Small intestine (tissue), 7 donors: Measurements from ENCODE around the gene RUSC2. TPM values are rescaled to one million over a fixed set of nuclear protein-coding genes. Genes with fewer than 3 reads are reported as not detected.
"Not testable (repeated sequence)": the region's sequence is repeated elsewhere in the genome, so short reads cannot be mapped to it uniquely, and the experiment has no call there.

Experiments
- DNase-seq, 2 donors: peaks; one replicate each; pipeline versions ENCODE4 v3.0.0 to v3.0.0-alpha.2; 2013
- FAIRE-seq: peaks from 2 replicates; lab custom pipeline; 2012; peaks lifted over from hg19 to GRCh38; lab: Jason Lieb, UNC
- H3K27ac ChIP-seq, 3 donors: one replicate each; pipeline ENCODE4 v1.5.1; 2013; ENCODE audit warnings: low read length in 2 of 3, mild to moderate bottlenecking in 2 of 3, control low read depth in 1 of 3, inconsistent platforms in 1 of 3, low read depth in 1 of 3, moderate library complexity in 1 of 3
- H3K27me3 ChIP-seq, 3 donors: one replicate each; pipeline ENCODE4 v1.6.1; 2013; ENCODE audit warnings: low read length in 3 of 3, inconsistent platforms in 1 of 3; ENCODE audit not compliant: control insufficient read depth in 3 of 3, insufficient read depth in 3 of 3
- H3K36me3 ChIP-seq, 3 donors: one replicate each; pipeline ENCODE4 v1.6.1; 2013; ENCODE audit warnings: low read length in 3 of 3, inconsistent platforms in 1 of 3, low read depth in 1 of 3, mild to moderate bottlenecking in 1 of 3, moderate library complexity in 1 of 3; ENCODE audit not compliant: control insufficient read depth in 3 of 3, insufficient read depth in 2 of 3
- H3K4me1 ChIP-seq, 3 donors: one replicate each; pipeline ENCODE4 v1.6.1; 2013; ENCODE audit warnings: low read length in 2 of 3, inconsistent platforms in 1 of 3, low read depth in 1 of 3, mild to moderate bottlenecking in 1 of 3, moderate library complexity in 1 of 3; ENCODE audit not compliant: control insufficient read depth in 3 of 3, insufficient read depth in 2 of 3
- H3K4me3 ChIP-seq, 3 donors: one replicate each; pipeline ENCODE4 v1.5.1; 2013; ENCODE audit warnings: low read length in 3 of 3, control low read depth in 1 of 3, inconsistent platforms in 1 of 3, low read depth in 1 of 3, mild to moderate bottlenecking in 1 of 3, moderate library complexity in 1 of 3
- H3K9me3 ChIP-seq, 2 donors: one replicate each; pipeline ENCODE4 v1.6.1; 2013; ENCODE audit warnings: low read depth in 1 of 2, low read length in 1 of 2; ENCODE audit not compliant: control insufficient read depth in 2 of 2, insufficient read depth in 1 of 2
- WGBS, 3 donors: extraction: QIAGEN DNeasy Blood & Tissue Kit; methylation state at CpG; one replicate each; pipeline ENCODE4 v1.1.7; 2013; 5-methylcytosine and 5-hydroxymethylcytosine counted together
- polyA plus RNA-seq, 4 donors: library from polyadenylated mRNA; stranded (reverse) in 3 of 4; unstranded in 1 of 4; fragments of 200-250 nt in 3 of 4; fragments of 120-200 nt in 1 of 4; gene quantifications; one replicate each; pipeline versions ENCODE4 v1.2.1 to v1.2.3, GENCODE V29; 2013
- donor health status: healthy with polysubstance abuse.
- donor health status: control.
- donor health status: control.
- donor health status: Bipolar disorder and iron deficiency.
- donor health status: healthy.

Gene RUSC2
- polyA plus RNA-seq, 4 donors: 2.2 to 8.9 (median 5.2) TPM

DNA sequence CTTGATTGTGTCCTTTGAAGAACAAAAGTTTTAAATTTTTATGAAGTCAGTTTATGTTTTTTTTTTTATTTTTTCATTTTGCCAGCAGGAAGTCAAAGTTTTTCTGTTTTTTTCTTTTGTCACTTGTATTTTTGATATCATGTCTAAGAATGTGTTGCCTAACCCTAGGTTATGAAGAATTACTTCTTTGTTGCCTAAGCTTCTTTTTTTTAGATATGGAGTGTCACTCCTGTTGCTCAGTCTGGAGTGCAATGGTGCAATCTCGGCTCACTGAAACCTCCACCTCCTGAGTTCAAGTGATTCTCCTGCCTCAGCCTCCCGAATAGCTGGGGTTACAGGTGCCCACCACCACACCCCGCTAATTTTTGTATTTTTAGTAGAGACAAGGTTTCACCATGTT is 45.0 kb downstream of the RUSC2 start:
- 85 to 96% (median 94%) methylated on average over 3 of the region's 3 CpGs for WGBS, 3 donors
- H3K36me3 ChIP-seq, FAIRE-seq, H3K27ac ChIP-seq, H3K9me3 ChIP-seq, H3K27me3 ChIP-seq, H3K4me3 ChIP-seq, DNase-seq: not testable (repeated sequence)
- peaks cover 0 to 15% (median 0%) of the 10 kb centered on the region in 3 donors for H3K4me1 ChIP-seq

DNA sequence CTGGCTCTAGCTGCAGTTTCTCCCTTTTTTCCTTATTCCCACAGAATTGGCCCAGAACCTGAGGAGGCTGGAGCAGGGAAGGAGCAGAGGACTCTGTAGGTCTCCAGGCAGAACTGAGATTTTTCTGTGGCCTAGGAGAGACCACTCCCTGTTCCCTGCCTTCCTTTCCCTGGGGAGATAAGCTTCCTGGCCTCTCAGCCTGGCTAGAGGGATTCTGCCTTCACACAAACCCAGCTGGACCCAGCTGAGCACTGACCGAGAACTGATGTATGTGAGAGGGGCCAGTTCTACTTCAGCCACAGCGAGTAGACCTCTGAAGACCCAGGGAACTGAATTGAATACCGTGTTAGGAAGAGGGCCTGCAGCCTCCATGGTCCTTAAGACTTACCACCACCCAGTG is 48.0 kb downstream of the RUSC2 start:
- no peak for DNase-seq
- WGBS, 3 donors: 56 to 89% (median 86%) methylated on average over 3 of the region's 3 CpGs
- no peak overlapping the region for H3K4me3 ChIP-seq
- H3K4me1 ChIP-seq: peaks cover 0 to 15% (median 0%) of the 10 kb centered on the region in 3 donors
- H3K9me3 ChIP-seq: no peaks in the 10 kb centered on the region
- H3K36me3 ChIP-seq: peaks cover 0 to 2% (median 0%) of the 10 kb centered on the region in 3 donors
- H3K27me3 ChIP-seq: no peaks in the 10 kb centered on the region
- FAIRE-seq: no peak
- peak overlapping the region in 2 of 3 donors; percentile 72 for H3K27ac ChIP-seq

DNA sequence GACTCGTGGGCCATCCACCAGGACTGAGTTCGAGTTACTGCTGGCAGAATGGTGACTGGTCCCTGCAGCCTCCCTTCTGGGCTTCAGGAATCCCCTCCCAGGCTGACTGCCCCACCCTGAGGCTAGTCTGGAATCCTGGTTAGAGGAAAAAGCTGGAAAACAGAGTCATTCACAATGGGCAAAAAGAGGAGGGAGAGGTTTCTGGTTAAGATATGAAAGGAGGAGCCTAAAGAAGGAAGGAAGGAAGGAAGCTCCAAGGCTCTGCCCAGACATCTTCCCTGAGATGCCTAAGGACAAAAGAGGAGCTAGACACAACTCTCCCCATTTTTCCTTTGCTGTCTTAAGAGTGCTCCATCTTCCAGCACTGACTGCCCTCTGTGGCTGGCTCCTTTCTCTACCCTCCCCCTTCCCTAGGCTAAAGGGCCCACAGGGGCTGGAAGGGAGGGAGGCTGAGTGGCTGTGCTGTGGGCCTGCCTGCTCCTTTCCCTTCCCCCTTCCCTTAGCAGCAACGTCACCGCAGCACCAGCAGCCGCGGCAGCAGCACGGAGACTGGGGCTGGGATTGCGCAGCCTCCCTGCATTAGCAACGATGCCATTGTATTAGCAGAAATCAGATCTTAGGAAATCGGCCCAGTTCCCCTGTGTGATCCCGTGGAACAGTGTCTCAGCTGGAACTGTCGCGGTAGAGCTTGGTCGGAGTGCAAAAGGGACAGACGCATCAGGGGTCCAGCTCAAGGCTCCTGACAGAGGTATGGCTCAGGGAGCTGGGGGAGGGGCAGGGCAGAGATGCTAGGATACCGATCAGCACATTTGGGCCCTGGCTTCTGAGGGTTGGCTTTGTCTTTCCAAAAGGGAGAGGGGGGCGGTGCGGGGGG is 48.7 kb downstream of the RUSC2 start:
- H3K27me3 ChIP-seq: no peaks in the 10 kb centered on the region
- DNase-seq: peak in 1 of 2 donors; percentile 54
- peaks cover 0 to 15% (median 0%) of the 10 kb centered on the region in 3 donors for H3K4me1 ChIP-seq
- peaks cover 0 to 2% (median 0%) of the 10 kb centered on the region in 3 donors for H3K36me3 ChIP-seq
- peak overlapping the region; percentile 5 to 72 (median 72) for H3K27ac ChIP-seq
- FAIRE-seq: no peak
- no peaks in the 10 kb centered on the region for H3K9me3 ChIP-seq
- H3K4me3 ChIP-seq: peak overlapping the region in 1 of 3 donors; percentile 42
- WGBS, 3 donors: 42 to 84% (median 66%) methylated on average over 18 of the region's 18 CpGs

Other genes starting within 250 kb of the RUSC2 start
- 10 to 100 TPM; 22.4 to 53.0 (median 43.1) TPM for gene TESK1, start 115.2 kb downstream of the RUSC2 start, polyA plus RNA-seq
- 1 to 10 TPM in 3 of 4 donors, under 1 TPM in 1; 0.54 to 2.3 (median 1.6) TPM for gene CD72, start 128.3 kb downstream of the RUSC2 start, polyA plus RNA-seq
- gene SIT1, start 160.8 kb downstream of the RUSC2 start, polyA plus RNA-seq: 1 to 10 TPM in 3 of 4 donors, under 1 TPM in 1; 0.89 to 5.9 (median 1.4) TPM
- 100 to 1,000 TPM in 1 of 4 donors, not detected in 3; 269 TPM for gene RMRP, start 167.9 kb downstream of the RUSC2 start, polyA plus RNA-seq
- gene CCDC107, start 168.2 kb downstream of the RUSC2 start, polyA plus RNA-seq: 10 to 100 TPM; 10.6 to 49.0 (median 27.3) TPM
- 1 to 10 TPM in 2 of 4 donors, under 1 TPM in 2; 0.54 to 8.7 (median 3.3) TPM for gene ARHGEF39, start 175.1 kb downstream of the RUSC2 start, polyA plus RNA-seq
- 100 to 1,000 TPM in 1 of 4 donors, 1 to 10 TPM in 2, under 1 TPM in 1; 0.09 to 172 (median 4.4) TPM for gene CA9, start 183.8 kb downstream of the RUSC2 start, polyA plus RNA-seq
- 100 to 1,000 TPM in 1 of 4 donors, 10 to 100 TPM in 3; 23.0 to 253 (median 81.2) TPM for gene TPM2, start 199.8 kb downstream of the RUSC2 start, polyA plus RNA-seq
- 100 to 1,000 TPM in 1 of 4 donors, 10 to 100 TPM in 3; 82.1 to 103 (median 88.5) TPM for gene TLN1, start 242.1 kb downstream of the RUSC2 start, polyA plus RNA-seq
- 10 to 100 TPM; 22.3 to 31.2 (median 27.7) TPM for gene CREB3, start 242.6 kb downstream of the RUSC2 start, polyA plus RNA-seq